T follicular helper cell (primary cell): ENCODE results near the gene UNC5B.

ENCODE experiments used
- DNase-seq: peaks from one replicate; pipeline ENCODE4 v3.0.0-alpha.2; 2020; ENCODE audit warnings: low read depth

The UNC5B gene

DNA sequence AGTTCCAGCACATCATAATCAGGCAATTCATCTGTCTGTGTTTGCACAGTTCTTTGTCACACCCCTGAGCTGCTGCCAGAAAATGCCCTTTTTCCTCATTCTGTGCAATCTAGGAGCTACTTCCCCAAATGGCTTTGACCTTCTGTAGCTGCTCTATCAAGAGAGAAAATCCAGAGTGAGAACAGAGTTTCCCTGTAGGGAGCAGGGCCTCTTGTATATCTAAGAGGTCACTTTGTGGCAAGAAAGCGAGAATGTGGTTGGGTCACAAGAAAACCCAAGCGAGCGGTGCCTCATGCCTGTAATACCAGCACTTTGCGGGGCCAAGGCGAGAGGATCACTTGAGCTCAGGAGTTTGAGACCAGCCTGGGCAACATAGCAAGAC lies 131.0 kb downstream of the UNC5B start:
- DNase-seq: no peak

DNA sequence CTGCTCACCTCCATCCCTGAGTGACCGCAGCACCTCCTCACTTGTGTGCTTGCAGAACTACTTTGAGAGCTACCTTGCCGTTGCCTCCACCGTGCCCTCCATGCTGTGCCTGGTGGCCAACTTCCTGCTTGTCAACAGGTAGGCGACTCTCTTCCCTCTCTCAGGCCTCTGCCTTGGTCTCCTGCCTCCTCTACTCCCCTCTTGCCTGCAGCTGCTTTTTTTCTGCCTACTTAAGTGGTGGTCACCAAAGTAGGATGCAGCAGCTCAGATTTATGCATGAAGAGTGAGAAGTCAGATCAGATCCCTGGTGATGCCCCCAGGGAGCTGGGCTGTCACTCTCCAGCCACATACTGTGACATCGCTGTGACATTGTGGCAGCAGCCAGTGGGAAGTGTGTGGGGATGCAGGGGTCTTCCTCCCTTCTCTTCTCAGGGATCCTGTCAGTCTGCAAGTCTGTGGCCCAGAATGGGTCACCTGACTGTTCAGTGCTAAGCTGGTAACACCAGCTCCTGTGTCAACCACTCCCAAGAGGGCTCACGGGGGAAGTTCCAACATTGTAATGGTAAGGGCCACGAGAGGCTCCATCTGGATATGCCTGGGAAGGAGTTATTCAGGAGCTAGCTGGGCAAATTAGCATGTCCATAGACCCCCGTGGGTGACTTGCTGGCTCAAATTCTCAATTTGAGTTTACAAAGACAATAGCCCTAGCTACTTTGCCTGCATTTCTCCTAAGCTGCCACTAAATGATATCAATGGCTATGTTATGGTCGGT lies 132.0 kb downstream of the UNC5B start:
- no peak for DNase-seq

DNA sequence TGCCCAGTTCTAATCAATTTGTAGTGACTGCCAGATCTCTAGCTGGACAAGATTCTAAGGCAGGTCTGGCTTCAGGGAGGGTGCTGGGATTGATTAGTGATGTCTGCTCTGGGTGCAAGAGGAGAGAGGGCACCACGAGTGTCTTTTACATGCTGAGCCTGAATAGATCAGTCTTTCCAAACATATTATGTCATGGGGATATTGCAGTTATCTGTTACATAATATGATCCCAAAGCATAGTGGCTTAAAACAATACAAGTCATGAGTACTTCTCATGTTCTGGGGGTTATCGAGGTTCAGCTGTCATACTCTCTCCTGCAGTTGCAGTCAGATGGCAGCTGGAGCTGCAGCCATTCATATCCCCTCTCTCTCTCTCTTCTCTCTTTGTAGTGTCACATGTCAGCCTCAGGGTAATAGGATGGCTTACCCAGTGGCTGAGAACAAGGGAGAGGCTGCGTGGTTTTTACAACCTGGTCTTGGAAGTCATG lies 132.7 kb downstream of the UNC5B start:
- DNase-seq: no peak

GRCh38 chr10:71345694-71346093 lies 133.3 kb downstream of the UNC5B start:
- DNase-seq: no peak

DNA sequence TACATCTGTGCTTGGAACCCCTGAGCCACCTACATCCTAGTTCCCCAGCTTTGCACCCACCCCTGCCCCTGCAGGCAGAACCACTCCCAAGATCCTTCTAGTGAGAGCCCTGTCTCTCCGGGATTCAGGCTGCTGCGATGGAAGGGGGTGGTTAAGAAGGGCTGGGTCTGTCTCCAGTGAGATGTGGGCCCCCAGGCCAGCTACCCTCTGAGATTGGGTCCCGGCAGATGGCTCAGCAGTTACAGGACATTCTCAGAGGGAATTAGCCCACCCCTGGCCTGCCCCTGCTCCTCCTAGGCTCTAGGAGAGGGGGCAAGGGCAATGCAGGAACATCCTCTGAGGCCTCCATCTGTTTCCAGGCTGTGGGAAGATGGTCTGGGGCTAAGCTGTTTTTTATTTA lies 134.4 kb downstream of the UNC5B start:
- DNase-seq: no peak

GRCh38 chr10:71347587-71348395 lies 135.4 kb downstream of the UNC5B start:
- DNase-seq: no peak

DNA sequence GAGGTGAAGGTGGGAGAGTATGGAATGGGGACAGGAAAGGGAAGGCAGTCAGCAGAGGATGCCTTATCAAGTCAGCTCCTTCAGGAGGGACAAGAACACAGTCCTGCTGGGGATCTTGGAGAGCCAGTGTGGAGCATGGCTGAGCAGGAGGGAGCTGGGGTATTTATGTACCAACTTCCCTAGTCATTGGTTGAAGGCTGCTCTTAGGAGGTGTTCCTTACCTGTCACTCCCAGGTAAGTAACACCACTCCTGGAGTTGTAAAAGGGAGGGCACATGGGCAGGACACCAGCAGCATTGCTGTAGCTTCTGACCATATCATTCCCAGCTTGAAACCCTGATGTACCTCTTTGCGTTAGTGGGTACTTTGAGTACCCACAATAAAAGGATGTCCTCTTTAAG lies 136.5 kb downstream of the UNC5B start:
- no peak for DNase-seq

- no peak for DNase-seq
Measured at GRCh38 chr10:71349406-71349805, 137.0 kb downstream of the UNC5B start.

DNA sequence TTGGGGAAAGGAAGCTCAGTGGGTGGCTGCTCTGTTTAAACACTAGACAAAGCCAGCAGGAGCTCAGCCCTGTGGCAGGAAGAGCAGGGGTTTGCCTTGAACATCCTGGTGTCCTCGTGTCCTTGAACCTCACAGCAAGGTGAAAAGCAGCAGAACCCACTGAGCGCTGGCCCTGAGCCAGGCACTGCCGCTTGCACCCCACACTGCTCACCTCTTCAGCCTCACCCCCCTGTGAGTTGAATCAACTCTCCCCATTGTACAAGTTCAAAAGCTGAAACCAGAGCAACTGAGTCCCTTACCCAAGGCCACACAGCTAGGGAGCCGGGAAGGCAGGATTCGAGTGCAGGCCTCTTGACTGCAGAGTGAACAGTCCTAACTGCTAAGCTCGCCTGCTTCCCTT lies 138.7 kb downstream of the UNC5B start:
- DNase-seq: no peak

- DNase-seq: no peak
Measured at GRCh38 chr10:71351628-71352319, 139.4 kb downstream of the UNC5B start.
